Measurements from ENCODE around the gene MBOAT2.

DNA sequence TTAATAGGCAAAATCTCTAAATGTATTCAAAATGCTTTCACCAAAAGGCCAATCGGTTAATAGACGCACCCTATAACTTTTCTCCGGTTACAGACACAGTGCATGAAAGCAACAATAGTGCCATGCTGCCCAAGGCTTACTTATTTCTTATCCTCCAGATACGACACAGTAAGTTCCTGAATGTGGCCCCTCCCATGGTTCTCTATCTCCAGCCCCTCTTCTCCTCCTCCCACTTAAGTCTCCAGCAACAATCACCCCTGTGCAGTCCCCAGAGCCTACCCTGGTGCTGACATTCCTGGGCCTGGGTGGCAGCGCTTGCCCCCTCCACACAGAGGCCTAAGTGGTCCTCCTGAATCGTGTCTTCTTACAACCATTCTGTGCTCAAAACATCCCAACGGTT lies 169.6 kb downstream of the MBOAT2 start:
- TF ChIP-seq CTCF (IDR thresholded peaks at IDR 0.05) (no peak), POLR2A (IDR thresholded peaks at IDR 0.05) (no peak)
